GM23248 (cell line): ENCODE data around the gene PDE6B. TPM values are rescaled to one million over a fixed set of nuclear protein-coding genes. Genes with fewer than 3 reads are reported as not detected.

Source experiments
- DNase-seq: peaks from one replicate; pipeline ENCODE4 v3.0.0-alpha.2; 2015
- H2AFZ ChIP-seq: fragments of 200-600 bp; sonication (generic); 2 replicates; pipeline ENCODE4 v1.6.1; 2016; ENCODE audit warnings: antibody characterized with exemption
- H3F3A ChIP-seq: fragments of 200-600 bp; sonication (generic); 2 replicates; pipeline ENCODE4 v1.6.1; 2016; ENCODE audit warnings: mild to moderate bottlenecking, antibody characterized with exemption, mixed run types; ENCODE audit not compliant: insufficient read depth
- H3K27ac ChIP-seq: fragments of 200-600 bp; sonication (generic); 2 replicates; pipeline ENCODE4 v1.5.1; 2016; ENCODE audit warnings: mild to moderate bottlenecking
- H3K27me3 ChIP-seq: fragments of 200-600 bp; sonication (generic); replicated peaks from 2 replicates; pipeline ENCODE4 v1.6.1; 2016; ENCODE audit warnings: mild to moderate bottlenecking; ENCODE audit not compliant: insufficient read depth
- H3K36me3 ChIP-seq: fragments of 200-600 bp; sonication (generic); 2 replicates; pipeline ENCODE4 v1.6.1; 2016; ENCODE audit warnings: low read depth, mild to moderate bottlenecking
- H3K4me1 ChIP-seq: fragments of 200-600 bp; sonication (generic); 2 replicates; pipeline ENCODE4 v1.6.1; 2016; ENCODE audit warnings: mild to moderate bottlenecking; ENCODE audit not compliant: insufficient read depth
- H3K4me2 ChIP-seq: fragments of 200-600 bp; sonication (generic); one replicate; pipeline ENCODE4 v1.6.1; 2016; ENCODE audit warnings: mild to moderate bottlenecking; ENCODE audit not compliant: unreplicated experiment
- H3K4me3 ChIP-seq: fragments of 200-600 bp; sonication (generic); 2 replicates; pipeline ENCODE4 v1.5.1; 2016; ENCODE audit warnings: mild to moderate bottlenecking
- H3K79me2 ChIP-seq: fragments of 200-600 bp; sonication (generic); 2 replicates; pipeline ENCODE4 v1.6.1; 2016; ENCODE audit warnings: mild to moderate bottlenecking; ENCODE audit not compliant: insufficient read depth
- H3K9ac ChIP-seq: fragments of 200-600 bp; sonication (generic); 2 replicates; pipeline ENCODE4 v1.6.1; 2016; ENCODE audit warnings: mild to moderate bottlenecking
- H3K9me2 ChIP-seq: fragments of 200-600 bp; sonication (generic); 2 replicates; pipeline ENCODE4 v1.6.1; 2016; ENCODE audit warnings: mixed run types, mild to moderate bottlenecking, moderate library complexity; ENCODE audit not compliant: insufficient read depth
- H3K9me3 ChIP-seq: fragments of 200-600 bp; sonication (generic); one replicate; pipeline ENCODE4 v1.6.1; 2017; ENCODE audit warnings: low read depth
- H4K20me1 ChIP-seq: fragments of 200-600 bp; sonication (generic); 2 replicates; pipeline ENCODE4 v1.6.0; 2016; ENCODE audit not compliant: insufficient read depth
- EZH2 ChIP-seq: fragments of 200-600 bp; sonication (generic); IDR thresholded peaks from 2 replicates; pipeline ENCODE4 v1.6.1; 2018; ENCODE audit warnings: antibody characterized with exemption, mild to moderate bottlenecking; ENCODE audit not compliant: insufficient read depth, poor library complexity, severe bottlenecking
- EZH2phosphoT487 ChIP-seq: fragments of 200-600 bp; sonication (generic); IDR thresholded peaks from 2 replicates; pipeline ENCODE4 v1.6.1; 2018; ENCODE audit warnings: antibody characterized with exemption, moderate library complexity, mild to moderate bottlenecking, low read depth; ENCODE audit not compliant: insufficient read depth
- WGBS, 2 experiments: methylation state at CpG; one replicate each; pipeline ENCODE4 v1.1.6; 2015 to 2017; ENCODE audit warnings: low lambda C conversion rate in 2 of 2, low coverage in 1 of 2; ENCODE audit errors: missing lambda C conversion rate in 2 of 2; 5-methylcytosine and 5-hydroxymethylcytosine counted together
- in situ Hi-C: fragments of 300-500 bp; cut with MboI; formaldehyde crosslinking; loops from 2 replicates; pipeline ENCODE4 v1.15.0; 2020
- polyA plus RNA-seq: library from polyadenylated mRNA; unstranded; fragments of >200 nt; fragmentation: Nextera tagmentation; extraction: Ambion mirVana; gene quantifications from 2 replicates; pipeline ENCODE4 v1.2.1, GENCODE V29; 2016
- total RNA-seq: library from RNA; depleted of rRNA; stranded (reverse); fragments of >200 nt; shearing (Covaris generic); gene quantifications from 2 replicates; pipeline ENCODE4 v1.2.3, GENCODE V29; 2014

Gene PDE6B
- total and polyA plus RNA-seq, 2 experiments from 2014 or later, result 0.11 TPM; not detected in 1

GRCh38 chr4:706834-707598, 81.6 kb downstream of the PDE6B start:
- no peak overlapping the region for H3K27ac ChIP-seq
- TF ChIP-seq EZH2phosphoT487 (no peak), EZH2 (no peak)
- WGBS, 2 experiments, result 39 to 44% methylated on average over 10 to 18 of the region's 21 CpGs

GRCh38 chr4:707929-708630, 82.7 kb downstream of the PDE6B start:
- TF ChIP-seq EZH2, result no peak
- TF ChIP-seq EZH2phosphoT487, result no peak
- Histone ChIP-seq H3K4me1 (peaks cover 7% of the 10 kb centered on the region; the same call in 1 of the 2 replicates), H3K27ac (no peak overlapping the region), H3K9me2 (no peaks in the 10 kb centered on the region), H3K27me3 (no peaks in the 10 kb centered on the region), H3F3A (0 out of 2 replicates have a peak, but pooled peaks cover 4% of the 10 kb centered on the region), H2AFZ (no peak overlapping the region), H3K9ac (0 out of 2 replicates have a peak overlapping the region, but pooled peaks have one; percentile 38), H3K79me2 (peaks cover 75% of the 10 kb centered on the region), H3K9me3 (no peaks in the 10 kb centered on the region), H3K36me3 (no peaks in the 10 kb centered on the region), H3K4me2 (no peak overlapping the region), H4K20me1 (peaks cover 3% of the 10 kb centered on the region; the same call in 1 of the 2 replicates), H3K4me3 (no peak overlapping the region)
- no peak for DNase-seq
- in situ Hi-C loops, result no loop called here
- 64 to 83% methylated on average over 6 to 11 of the region's 11 CpGs for WGBS, 2 experiments

More at GRCh38 chr4:706834-707598, 81.6 kb downstream of the PDE6B start:
- Histone ChIP-seq H3K9me2 (no peaks in the 10 kb centered on the region), H3K9ac (peak overlapping the region; percentile 99), H3K4me2 (peak overlapping the region; percentile 68), H3F3A (0 out of 2 replicates have a peak, but pooled peaks cover 4% of the 10 kb centered on the region), H3K9me3 (no peaks in the 10 kb centered on the region), H2AFZ (no peak overlapping the region), H4K20me1 (peaks cover 3% of the 10 kb centered on the region; the same call in 1 of the 2 replicates), H3K36me3 (no peaks in the 10 kb centered on the region), H3K4me1 (peaks cover 7% of the 10 kb centered on the region; the same call in 1 of the 2 replicates), H3K79me2 (peaks cover 64% of the 10 kb centered on the region), H3K27me3 (no peaks in the 10 kb centered on the region), H3K4me3 (peak overlapping the region; percentile 88)
- in situ Hi-C loops, result no loop called here
- DNase-seq, result peak; percentile 6

GRCh38 chr4:708631-708933, 83.2 kb downstream of the PDE6B start:
- H3K36me3 ChIP-seq, result no peaks in the 10 kb centered on the region
- peaks cover 7% of the 10 kb centered on the region; the same call in 1 of the 2 replicates for H3K4me1 ChIP-seq
- H3K9me2 ChIP-seq, result no peaks in the 10 kb centered on the region
- no peak for DNase-seq
- H2AFZ ChIP-seq, result no peak overlapping the region
- WGBS, 2 experiments, result 96 to 98% methylated on average over 6 of the region's 6 CpGs
- H4K20me1 ChIP-seq, result peaks cover 3% of the 10 kb centered on the region; the same call in 1 of the 2 replicates
- H3F3A ChIP-seq, result 0 out of 2 replicates have a peak, but pooled peaks cover 4% of the 10 kb centered on the region
- in situ Hi-C loops, result no loop called here
- H3K79me2 ChIP-seq, result peaks cover 80% of the 10 kb centered on the region
- H3K4me2 ChIP-seq, result no peak overlapping the region
- 0 out of 2 replicates have a peak overlapping the region, but pooled peaks have one; percentile 38 for H3K9ac ChIP-seq
- H3K4me3 ChIP-seq, result no peak overlapping the region
- H3K27me3 ChIP-seq, result no peaks in the 10 kb centered on the region
- no peak for TF ChIP-seq EZH2phosphoT487
- no peak overlapping the region for H3K27ac ChIP-seq
- H3K9me3 ChIP-seq, result no peaks in the 10 kb centered on the region

GRCh38 chr4:709348-709747, 84.0 kb downstream of the PDE6B start:
- WGBS, 2 experiments, result 91 to 99% methylated on average over 6 of the region's 6 CpGs
- Histone ChIP-seq H3K4me2 (no peak overlapping the region), H4K20me1 (peaks cover 3% of the 10 kb centered on the region; the same call in 1 of the 2 replicates)

More at GRCh38 chr4:709348-709747, 84.0 kb downstream of the PDE6B start:
- H3K9me3 ChIP-seq, result no peaks in the 10 kb centered on the region
- H3K79me2 ChIP-seq, result peaks cover 88% of the 10 kb centered on the region
- H3K36me3 ChIP-seq, result no peaks in the 10 kb centered on the region
- H3F3A ChIP-seq, result 0 out of 2 replicates have a peak, but pooled peaks cover 4% of the 10 kb centered on the region
- H3K9ac ChIP-seq, result no peak overlapping the region
- in situ Hi-C loops, result no loop called here
- no peaks in the 10 kb centered on the region for H3K9me2 ChIP-seq
- H3K4me1 ChIP-seq, result peaks cover 7% of the 10 kb centered on the region; the same call in 1 of the 2 replicates
- no peak overlapping the region for H3K27ac ChIP-seq
- no peak overlapping the region for H3K4me3 ChIP-seq
- DNase-seq, result no peak
- TF ChIP-seq EZH2 (no peak), EZH2phosphoT487 (no peak)
- H3K27me3 ChIP-seq, result no peaks in the 10 kb centered on the region
- H2AFZ ChIP-seq, result no peak overlapping the region
